ENCODE measurements around the gene DPF3.
A peak's percentile ranks its signal among the peaks of the same experiment; 100 is the strongest.

Gene DPF3

DNA sequence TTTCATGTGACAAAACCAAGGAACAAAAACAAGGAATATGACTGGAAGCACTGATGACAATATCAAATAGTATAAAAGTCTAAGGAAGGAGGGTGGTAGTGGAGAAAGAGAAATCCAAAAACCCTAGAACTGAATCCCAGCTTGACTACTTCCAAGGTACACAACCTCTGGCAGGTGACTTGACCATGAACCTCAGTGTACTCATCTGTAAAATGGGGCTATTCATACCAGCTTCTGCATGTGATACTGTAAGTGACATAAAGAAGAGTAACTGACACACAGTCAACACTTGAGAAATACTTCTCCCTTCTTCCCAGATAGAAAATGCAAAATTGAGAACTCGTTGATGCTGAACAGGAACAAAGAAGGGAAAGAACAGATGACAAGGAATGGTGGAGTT lies 10.3 kb upstream of the DPF3 start:
- no peak for DNase-seq

DNA sequence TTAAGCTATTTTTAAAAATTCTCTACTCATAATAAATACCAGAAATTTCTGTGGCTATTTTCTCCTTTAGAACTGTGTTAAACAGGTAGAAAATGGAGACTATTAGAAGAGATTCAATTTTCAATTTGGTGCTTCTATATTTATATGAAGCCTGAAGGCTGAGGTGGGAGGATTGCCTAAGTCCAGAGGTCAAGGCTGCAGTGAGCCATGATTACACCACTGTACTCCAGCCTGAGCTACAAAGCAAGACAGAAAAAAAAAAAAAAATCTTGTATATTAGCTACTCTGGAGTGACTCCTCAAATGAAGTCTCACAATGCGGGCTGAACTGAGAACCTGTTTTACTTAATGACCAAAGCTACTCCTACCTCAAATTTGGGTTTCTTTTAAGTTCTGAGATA lies 9.8 kb upstream of the DPF3 start:
- DNase-seq, result no peak

DNA sequence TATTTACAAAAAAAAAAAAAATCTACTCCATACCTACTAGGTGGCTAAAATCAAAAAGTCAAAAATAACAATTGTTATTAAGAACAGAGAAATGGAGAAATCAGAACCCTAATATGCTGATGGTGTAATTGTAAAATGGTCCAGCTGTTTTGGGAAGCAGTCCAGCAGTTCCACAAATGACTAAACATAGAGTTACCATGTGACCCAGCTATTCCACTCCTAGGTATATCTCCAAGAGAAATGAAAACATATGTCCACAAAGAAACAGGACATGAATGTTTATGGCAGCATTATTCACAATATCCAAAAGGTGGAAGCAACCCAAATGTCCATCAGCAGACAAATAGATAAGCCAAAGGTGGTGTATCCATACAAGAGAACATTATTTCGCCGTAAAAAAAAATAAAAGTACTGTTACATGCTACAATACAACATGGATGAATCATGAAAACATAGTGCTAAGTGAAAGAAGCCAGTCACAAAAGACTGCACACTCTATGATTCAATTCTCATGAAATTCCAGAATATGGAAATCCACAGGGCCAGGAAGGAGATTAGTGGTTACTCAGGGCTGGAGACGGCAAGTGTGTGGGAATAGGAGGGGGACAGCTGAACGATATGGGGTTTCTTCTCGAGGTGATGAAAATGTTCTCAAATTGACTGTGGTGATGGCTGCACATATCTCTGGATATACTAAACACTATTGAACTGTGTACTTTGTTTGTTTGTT lies 9.1 kb upstream of the DPF3 start:
- DNase-seq, result no peak

DNA sequence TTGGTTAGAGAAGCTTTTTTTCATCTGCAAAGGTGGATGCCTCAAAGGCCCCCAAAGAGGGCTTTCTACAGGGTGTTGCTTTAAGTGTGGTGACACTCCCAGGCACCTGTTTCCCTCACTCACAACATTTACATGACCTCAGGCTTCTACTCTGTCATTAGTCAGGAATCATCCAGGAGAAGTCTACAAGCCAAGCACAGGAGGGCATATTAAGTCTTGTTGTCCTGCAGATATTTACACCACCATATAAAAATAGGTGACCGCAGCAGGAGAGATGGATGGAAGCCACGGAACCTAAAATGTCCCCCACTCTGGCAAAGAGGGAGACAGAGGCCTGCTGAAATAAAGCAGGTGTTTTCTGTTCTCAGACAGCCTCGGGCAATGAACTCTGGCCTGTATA lies 7.5 kb upstream of the DPF3 start:
- DNase-seq, result no peak

DNA sequence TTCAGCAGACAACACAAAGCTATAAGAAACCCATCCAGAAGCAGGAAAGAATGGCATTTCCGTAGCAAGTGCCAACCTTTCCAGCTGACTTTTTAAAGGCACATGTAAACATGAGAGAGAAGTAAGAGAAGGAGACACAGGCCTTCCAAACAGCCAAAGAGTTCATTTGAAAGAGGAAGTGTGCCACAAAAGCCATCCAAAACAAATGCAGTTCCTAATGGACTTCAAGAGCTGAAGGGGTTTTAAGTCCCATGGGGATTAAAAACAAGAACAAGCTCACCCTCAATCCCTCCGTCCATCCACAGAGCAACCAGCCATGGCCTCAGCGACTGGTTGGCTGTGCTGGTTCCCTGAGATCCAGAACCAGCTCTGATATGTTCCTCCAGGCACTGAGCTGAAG lies 4.5 kb upstream of the DPF3 start:
- DNase-seq, result no peak

DNA sequence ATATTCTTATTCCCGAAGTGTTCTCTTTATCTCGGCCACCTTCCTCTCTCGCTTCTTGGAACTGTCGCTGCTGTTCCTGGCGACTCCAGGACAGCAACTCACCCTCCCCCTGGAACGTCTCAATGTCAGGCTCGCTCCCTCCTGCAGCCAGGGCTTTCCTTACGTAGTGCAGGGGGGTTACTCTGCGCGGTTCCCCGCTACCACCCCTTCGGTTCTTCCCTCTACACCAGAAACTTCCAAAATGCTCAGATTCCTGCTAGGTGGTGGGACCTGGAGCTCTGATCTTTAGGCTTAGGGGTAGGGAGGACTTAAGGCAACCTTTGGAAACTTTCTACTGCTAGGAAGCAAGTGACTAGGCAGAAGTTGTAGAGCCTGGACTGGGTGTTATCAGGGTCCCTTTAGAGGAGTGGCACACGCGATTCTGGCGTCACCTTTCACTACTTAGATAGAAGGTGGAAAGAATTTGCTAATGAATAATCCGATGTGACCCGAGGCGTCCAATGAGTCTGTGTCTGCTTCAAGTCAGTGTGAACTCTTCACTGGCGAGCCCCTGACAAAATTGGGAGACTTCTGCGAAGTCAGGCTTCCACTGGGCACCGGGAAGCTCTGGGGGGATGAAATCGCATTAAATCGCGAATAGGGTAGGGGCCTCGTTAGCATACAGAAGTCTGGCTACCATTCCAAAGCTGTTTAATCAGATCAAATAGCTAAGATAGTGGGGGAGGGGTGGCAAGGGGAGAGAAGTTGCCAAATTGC lies 900 bp upstream of the DPF3 start:
- DNase-seq, result no peak

DNA sequence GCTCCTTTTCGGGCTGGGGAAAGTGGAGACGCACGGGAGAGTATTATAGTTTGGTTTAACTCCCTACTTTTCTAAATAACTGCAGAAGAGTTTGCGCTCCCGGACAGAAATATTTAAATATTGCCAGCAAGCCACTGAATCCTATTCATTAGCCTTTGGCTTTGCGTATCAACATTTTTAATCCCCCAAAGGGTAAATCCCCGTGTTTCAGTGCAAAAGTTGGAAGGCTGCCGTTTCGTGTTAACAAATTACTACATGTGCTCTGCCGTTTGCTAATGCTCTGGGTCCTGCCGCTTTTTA lies 372 bp upstream of the DPF3 start:
- no peak for DNase-seq

DNA sequence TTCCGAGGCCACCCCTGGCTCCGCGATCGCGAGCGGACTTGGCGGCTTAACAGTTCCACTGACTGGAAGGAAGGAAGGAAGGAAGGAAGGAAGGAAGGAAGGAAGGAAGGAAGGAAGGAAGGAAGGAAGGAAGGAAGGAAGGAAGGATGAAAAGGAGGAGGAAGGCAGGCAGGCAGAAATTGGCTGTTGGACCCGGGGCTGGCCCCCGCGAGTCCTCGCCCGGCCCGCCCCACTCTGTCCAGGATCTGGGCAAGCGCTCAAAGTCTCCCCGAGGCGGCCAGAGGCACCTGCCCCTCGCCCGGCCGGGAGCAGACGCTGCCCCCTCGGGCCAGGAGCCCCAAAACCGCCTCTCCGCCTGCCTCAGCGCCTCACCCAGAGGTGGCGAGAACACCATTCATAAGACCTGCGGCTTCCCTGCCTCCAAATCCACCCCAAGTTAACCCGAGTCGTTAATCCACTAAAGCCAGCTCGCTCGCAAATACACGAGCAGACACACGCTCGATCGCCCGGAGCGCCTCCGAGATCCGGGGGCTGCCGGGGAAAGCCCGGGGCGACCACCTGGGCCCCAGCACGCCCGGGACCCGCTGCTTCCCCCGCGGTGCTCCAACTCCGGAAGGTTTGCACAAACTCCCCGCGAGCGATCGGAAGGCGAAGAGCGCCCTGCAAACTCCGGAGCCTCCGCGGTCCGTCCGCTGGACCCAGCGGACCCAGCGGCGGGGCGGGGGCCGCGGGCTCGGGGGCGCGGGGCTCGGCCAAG lies 844 bp downstream of the DPF3 start:
- peak; percentile 29 for DNase-seq

DNA sequence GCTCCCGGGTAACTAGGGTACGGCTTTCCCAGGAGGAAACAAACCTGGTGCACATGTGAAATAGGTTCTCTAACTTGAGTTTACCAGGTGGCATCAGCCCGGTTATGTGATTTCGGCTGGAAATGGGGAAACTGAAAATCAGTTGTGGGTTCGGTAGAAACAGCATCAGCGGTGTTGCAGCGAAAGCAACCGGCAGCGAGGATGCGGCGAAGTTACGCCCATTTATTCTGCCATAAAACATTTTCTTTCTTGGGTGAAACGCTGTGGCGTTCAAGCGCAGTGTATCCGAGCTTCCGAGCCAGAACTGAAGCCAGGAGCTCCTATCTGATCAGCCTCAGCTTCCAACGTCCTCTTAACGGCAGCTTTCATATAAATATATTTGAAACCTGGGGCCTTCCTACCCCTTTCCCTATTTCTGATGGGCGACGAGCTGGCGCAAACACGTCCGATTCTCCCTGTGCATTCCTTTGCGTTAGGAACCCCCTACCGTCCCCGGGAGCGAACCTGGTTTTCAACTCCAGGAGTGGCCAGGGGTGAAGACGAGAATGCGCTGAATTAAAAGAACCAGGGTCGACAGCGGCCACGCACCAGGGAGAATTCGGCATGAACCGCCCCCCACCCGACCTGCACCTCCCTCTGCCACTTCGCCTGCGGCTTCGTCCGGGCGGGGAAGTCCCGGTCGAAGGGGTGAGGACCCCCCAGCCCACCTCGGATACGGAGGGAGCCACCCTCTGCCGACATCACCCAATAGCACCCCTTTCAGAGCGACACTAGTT lies 1.6 kb downstream of the DPF3 start:
- peak; percentile 10 for DNase-seq

DNA sequence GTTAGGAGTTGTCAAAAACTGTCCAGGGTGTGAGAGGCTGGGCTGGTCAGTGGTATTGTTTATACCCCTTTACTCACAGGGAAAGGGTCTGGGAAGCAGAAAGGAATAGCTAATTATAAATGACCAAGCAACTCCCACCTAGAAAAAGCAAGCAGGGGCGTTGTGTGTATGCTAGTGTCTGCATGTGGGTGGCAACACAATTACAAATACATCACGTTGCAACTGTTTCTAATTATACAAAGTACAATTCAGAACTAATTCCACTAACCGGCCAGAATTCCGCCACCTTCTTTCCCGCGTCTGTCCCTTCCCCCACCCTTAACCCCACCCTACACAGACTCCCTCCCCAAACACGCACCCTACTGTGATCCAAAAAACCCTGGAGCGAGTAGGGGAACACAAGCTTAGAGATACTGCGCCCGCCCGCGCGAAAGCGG lies 2.2 kb downstream of the DPF3 start:
- no peak for DNase-seq

DNA sequence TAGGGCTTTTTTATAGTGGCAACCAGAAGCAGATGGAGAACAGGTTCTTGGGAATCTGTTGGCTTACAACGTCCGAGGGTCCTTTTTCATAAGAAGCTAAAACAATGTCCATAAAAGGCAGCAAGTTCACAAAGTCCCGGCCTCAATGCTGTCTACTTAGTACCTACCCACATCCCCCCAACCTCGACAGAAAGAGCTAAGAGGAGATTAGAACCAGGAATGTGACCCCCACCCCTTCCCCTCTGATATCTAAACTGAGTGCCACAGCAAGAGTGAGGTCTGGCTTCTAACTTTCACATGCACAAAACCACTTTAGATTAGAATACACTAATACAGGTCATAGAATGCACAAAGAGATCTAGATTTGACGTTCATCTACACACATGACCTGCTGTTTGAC lies 4.5 kb downstream of the DPF3 start:
- no peak for DNase-seq

DNA sequence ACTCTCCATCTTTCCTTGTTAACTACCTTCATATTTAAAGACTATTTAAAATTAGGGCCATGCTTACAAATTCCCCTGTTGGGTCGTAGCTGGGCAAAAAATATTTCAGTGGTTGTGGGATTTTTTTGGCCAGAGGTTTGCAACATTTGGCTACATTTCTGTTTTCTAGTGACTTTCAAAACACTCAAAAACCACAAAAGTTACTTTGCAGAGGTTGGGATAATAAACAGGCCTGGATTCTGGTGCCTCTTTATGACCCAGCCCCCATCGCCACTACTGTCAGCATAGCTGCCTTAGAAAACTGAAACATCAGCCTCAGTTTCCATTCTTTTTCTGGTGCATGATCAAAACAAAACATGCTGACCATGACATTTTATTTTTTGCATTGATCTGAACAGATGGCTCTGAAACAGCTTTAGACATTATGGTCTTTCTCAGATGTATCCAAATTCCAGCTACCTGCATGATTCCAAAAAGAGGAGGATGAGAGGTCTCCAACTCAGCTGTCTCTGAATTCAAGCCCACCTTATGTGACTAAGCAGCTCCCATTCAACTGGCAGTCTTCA lies 5.2 kb downstream of the DPF3 start:
- no peak for DNase-seq

DNA sequence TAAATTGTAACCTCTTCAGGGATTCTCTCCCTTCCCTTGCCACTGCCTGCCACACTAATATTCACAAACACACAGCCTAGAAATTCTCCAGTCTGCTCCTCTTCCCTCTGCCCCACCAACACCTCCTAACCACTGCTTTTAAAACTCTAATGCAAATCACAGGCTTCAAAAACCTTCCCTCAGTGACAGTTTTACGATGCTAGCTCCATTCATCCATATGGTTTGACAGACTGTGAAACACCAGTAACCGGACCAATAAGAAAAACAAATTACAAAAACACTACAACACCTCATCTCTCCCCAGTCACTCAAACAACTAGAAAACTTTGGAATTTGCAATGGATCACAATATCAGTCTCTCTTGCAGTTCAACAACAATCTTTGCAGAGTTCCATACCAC lies 5.7 kb downstream of the DPF3 start:
- no peak for DNase-seq

DNA sequence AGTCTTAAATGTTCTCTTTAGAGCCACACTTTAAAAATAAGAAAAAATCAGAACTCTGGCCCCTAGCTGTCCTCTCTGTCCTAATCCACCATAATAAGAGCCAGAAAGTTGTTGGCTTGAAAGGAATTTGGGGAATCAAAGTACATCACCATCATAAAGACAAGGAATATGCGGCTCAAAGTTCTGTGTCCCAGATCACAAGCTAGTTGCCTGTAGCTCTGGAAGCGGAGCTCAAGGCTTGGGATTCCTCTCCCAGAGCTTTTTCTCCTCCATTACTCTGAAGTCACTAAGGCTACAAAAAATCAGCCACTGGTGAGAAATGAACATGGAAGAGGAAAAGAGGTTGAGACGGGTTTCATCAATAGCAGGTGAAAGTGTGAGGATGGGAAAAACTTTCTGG lies 6.4 kb downstream of the DPF3 start:
- DNase-seq, result no peak

DNA sequence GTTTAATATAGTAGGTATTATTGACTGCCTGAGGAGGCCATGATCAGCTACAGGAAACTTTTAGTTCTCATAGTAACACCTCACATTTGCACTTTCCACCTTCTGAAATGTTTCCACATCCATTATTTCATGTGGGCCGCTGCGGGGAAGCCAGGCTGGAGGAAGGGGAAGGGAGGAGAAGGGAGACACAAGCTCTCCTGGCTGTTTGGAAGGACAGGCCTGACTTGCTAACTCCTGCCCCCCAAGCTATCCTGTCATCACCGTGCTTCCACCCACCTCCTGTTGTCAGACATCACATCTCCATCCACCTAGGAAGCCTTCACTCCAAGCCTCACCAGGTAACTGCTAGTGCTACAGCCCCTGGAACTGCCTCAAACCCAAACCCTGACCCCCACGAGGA lies 9.5 kb downstream of the DPF3 start:
- no peak for DNase-seq

DNA sequence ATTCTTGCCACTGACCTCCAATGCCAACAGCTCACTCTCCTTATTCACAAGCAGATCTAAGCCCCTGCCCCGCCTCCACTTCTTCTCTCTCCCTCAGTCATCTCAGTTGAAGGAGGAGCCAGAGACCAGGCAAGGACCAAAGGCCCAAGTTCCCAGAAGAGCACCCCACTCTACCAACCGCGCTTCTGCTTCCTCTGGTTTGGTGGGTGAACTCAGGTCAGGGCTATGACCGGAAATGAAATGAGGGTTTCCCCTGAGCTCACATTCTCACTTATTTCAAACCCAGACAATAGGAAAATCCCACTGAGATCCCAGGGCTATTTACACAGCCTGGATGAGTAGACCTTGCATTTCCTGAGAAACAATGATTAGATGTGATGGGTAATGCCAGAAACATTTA lies 9.9 kb downstream of the DPF3 start:
- DNase-seq, result no peak

DNA sequence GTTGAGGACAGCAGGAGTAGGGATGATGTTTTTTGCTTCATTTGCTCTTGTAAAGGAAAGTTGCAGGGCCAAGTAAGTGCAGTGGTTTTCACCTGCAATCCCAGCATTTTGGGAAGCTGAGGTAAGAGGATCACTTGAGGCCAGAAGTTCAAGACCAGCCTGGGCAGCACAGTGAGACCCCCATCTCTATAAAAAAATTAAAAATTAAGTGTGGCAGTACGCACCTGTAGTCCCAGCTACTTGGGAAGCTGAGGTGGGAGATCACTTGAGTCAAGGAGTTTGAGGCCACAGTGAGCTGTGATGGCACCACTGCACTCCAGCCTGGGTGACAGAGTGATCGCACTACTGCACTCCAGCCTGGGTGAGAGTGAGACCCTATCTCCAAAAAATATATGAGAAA lies 10.8 kb downstream of the DPF3 start:
- DNase-seq, result no peak

DNA sequence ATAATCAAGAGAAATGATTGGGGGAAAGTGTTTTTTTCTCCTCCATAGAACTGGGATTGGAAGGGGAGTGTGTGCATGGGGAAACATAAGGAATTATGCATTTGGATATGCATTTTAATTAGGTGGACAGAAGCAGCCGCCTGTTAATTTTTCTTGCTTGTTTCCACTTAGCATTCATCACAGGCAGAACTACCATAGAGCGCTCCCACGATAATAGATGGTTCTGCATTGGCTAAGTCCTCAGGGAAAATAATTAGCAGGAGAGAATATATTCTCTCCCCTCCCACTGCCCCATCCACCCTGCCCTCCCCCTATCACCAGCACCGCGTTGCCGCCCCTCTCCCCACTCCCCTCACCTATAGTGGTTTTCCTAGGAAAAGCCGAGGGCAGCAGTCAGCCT lies 11.4 kb downstream of the DPF3 start:
- no peak for DNase-seq

DNA sequence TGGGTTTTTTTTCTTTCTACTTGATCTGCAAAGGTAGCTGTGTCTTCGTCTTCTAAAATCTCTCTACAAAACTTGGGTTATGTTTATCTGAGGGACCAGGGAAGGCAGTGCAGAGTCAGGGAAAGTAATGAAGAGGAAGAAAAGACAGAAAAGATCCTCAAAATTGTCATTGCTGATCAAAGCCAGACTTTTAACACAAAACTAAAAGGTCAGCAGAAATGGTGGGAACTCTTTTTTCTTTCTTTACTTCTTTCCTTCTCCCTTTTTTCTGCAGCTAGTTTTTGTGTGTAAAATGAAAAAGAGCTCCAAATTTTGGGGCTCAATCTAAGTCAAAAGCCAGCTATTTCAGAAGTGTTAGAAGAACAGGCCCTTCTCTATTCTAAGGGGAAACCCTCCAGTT lies 11.9 kb downstream of the DPF3 start:
- no peak for DNase-seq

DNA sequence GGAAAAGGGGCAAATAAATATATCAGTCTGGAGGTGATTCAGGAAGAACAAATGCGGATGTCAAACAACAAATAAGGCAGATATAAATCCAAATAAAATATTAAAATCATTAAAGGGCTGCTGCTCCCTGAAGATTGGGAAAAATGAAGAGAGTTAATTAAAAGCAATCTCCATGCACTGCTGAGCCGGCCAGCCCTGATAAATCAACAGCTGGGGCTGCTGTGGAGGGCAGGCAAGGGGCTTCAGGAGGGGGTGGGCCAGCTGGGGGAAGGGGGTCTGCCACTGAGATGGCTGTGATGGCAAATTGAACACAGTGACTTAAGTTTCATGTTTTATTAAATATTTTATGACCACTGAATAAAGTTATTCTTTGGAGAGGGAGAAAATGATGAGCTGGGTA lies 12.4 kb downstream of the DPF3 start:
- DNase-seq, result no peak

DNA sequence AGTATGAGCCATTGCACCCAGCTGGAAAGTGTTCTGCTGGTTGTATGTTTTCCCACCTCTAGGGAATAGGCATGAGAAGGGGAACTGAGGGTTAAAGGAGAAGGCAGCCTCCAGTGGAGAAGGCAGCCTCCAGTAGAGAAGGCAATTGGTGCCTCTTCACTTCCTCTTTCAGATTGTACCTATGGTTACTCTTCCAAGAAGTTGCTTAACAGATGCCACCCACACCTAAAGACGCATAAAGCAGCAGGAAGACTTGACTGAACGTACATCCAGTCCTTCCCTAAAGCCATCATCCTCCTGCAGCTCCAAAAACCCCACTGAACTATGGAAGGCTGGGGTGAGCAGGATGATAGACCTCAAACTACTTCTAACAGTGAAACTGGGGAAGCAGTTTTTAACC lies 13.1 kb downstream of the DPF3 start:
- DNase-seq, result no peak

DNA sequence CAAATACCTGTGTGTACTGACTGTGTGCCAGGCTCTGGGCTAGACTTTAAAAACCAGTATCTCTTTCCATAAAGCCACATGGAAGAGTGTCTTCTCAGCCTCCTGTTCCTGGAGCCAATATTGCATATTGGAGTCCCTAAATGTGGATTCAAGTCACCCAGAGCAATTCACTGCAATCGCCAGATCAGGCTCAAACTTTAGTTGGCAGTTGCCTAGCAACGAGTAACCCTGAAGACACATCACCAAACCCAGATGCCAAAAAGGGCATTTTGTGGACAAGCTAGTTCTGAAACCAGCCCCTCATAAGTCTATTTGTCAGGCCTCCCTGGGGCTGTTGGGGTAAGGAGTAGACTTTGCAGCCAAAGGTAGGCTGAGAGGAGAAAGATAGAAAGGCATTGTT lies 13.7 kb downstream of the DPF3 start:
- DNase-seq, result no peak

DNA sequence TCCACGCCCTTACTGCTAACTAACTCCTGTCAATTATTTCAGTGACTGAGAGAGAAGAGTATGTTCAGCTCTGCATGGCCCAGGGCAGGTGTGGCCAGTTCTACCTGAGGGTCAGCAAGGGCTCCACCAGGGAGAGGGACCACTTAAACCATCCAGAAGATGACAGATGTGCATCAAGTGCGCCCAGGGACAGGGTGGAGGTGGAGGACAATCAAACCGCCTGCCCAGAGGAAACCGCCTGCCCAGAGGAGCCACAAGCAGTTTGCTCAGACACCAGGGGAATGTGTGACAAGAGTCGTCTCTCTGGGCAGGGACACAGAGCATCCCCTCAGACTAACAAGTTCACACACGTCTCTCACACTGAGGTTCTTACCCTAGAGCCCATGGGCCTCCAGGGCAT lies 14.5 kb downstream of the DPF3 start:
- DNase-seq, result no peak

All from activated gamma-delta T cell treated with Interleukin-2 at 50 U/mL for 16 hours (primary cell).